LoVo (cell line): ENCODE measurements around the gene CFAP70.
"Not testable (repeated sequence)": the region's sequence is repeated elsewhere in the genome, so short reads cannot be mapped to it uniquely, and the experiment has no call there.

Source experiments
- DNase-seq: peaks from one replicate; pipeline ENCODE4 v3.0.0-alpha.2; 2016; ENCODE audit warnings: low spot score

The CFAP70 gene

GRCh38 chr10:73339436-73339835 lies 19.2 kb downstream of the CFAP70 start:
- DNase-seq: no peak

GRCh38 chr10:73338801-73339368 lies 19.8 kb downstream of the CFAP70 start:
- DNase-seq: no peak

- DNase-seq: no peak
These were observed 25.5 kb downstream of the CFAP70 start for GRCh38 chr10:73333202-73333601.

DNA sequence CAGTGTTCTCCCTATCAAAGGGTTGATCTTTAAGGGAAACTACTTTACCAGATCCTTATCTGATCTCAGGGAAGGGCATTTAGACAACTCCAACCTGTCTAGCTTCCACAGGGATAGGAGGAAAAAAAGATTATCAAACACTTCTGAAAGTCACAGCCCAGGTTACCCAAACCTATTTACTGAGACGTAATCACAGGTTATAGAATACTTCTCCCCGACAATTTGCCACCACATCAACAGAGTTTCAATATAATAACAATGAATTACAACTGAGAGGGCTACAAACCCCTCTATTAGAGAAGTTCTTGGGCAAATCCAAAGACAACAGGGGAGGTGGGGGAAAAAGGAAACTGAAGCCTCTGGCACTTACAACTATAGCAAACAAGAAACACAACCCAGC lies 26.3 kb downstream of the CFAP70 start:
- DNase-seq: no peak

- DNase-seq: not testable (repeated sequence)
These were observed 30.1 kb downstream of the CFAP70 start for GRCh38 chr10:73328523-73328922.

DNA sequence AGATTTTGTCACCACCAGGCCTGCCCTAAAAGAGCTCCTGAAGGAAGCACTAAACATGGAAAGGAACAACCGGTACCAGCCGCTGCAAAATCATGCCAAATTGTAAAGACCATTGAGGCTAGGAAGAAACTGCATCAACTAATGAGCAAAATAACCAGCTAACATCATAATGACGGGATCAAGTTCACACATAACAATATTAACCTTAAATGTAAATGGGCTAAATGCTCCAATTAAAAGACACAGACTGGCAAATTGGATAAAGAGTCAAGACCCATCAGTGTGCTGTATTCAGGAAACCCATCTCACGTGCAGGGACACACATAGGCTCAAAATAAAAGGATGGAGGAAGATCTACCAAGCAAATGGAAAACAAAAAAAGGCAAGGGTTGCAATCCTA lies 33.4 kb downstream of the CFAP70 start:
- DNase-seq: not testable (repeated sequence)

DNA sequence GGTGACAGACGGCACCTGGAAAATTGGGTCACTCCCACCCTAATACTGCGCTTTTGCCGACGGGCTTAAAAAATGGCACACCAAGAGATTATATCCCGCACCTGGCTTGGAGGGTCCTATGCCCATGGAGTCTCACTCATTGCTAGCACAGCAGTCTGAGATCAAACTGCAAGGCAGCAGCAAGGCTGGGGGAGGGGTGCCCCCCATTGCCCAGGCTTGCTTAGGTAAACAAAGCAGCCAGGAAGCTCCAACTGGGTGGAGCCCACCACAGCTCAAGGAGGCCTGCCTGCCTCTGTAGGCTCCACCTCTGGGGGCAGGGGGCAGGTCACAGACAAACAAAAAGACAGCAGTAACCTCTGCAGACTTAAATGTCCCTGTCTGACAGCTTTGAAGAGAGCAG lies 35.1 kb downstream of the CFAP70 start:
- DNase-seq: not testable (repeated sequence)

GRCh38 chr10:73310475-73310874 lies 48.2 kb downstream of the CFAP70 start:
- DNase-seq: no peak

DNA sequence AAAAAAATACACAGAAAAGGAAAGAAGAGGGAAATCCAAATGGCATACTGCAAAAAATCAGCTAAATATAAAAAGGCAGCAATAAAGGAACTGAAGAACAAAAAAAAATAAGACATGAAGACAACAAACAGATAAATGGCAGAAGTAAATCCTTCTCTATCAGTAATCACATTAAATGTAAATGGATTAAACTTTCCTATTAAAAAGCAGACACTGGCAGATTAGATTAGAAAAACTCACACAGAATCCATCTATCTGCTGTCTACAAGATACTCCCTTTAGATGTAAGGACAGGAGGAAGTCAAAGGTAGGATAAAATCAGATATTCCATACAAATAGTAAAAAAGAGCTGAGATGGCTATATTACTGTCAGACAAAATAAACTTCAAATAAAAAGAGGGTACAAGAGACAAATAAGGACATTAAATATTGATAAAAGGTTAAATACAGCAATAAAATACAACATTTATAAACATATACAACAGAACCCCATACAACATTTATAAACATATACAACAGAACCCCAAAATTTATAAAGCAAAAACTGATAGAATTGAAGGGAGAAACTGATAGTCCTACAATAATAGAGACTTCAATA lies 51.4 kb downstream of the CFAP70 start:
- no peak for DNase-seq

GRCh38 chr10:73306171-73306708 lies 52.4 kb downstream of the CFAP70 start:
- no peak for DNase-seq

GRCh38 chr10:73296946-73297345 lies 61.7 kb downstream of the CFAP70 start:
- DNase-seq: no peak

- no peak for DNase-seq
These were observed 65.2 kb downstream of the CFAP70 start for GRCh38 chr10:73293461-73293860.

GRCh38 chr10:73289958-73290357 lies 68.7 kb downstream of the CFAP70 start:
- DNase-seq: no peak

DNA sequence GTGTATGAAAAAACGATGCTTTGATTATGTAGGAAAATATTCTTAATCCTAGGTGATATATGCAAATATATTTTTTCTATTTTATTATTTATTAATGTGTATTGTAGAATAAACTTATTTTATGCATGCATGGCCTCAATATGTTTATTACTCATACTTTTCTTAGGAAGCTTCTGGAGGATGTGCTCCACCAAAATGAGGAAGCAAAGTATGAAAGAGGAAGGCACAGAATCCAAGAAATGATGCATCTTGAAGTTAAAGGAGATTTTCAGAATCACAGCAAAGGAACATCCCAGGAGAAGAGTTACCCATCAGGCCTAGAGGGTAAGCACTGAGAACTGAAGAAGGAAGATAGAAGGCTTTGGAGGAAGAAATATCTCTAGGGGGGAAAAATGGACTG lies 71.2 kb downstream of the CFAP70 start:
- DNase-seq: no peak

DNA sequence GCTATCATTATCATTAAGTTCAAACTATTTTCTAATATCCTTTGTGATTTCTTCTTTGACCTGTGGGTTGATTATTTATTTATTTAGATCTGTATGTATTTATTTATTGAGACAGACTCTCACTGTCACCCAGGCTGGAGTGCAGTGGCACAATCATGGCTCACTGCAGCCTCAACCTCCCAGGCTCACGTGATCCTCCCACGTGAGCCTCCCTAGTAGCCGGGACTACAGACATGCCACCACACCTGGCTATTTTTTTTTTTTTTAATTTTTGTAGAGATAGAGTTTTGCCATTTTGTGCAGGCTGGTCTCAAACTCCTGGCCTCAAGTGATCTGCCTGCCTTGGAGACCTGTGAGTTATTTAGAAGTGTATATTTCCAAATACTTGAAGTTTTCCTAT lies 77.6 kb downstream of the CFAP70 start:
- no peak for DNase-seq

DNA sequence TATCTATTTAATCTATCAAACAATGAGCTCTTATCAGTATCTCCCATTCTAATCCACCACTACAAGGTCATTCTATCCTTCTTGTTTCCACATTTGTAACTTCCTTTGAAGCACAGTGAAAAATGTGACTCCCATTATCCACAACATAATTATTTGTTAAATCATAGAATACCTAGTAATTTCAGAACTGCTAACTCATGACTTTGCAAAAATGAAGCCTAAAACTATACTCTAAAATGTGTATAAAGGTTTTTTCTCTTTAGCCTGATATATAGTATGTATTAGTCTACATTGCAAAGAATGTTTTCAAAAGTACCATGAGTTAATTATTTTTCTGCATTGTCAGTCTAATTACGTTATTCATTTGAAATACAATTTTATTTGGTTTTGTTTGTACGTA lies 94.2 kb downstream of the CFAP70 start:
- no peak for DNase-seq

DNA sequence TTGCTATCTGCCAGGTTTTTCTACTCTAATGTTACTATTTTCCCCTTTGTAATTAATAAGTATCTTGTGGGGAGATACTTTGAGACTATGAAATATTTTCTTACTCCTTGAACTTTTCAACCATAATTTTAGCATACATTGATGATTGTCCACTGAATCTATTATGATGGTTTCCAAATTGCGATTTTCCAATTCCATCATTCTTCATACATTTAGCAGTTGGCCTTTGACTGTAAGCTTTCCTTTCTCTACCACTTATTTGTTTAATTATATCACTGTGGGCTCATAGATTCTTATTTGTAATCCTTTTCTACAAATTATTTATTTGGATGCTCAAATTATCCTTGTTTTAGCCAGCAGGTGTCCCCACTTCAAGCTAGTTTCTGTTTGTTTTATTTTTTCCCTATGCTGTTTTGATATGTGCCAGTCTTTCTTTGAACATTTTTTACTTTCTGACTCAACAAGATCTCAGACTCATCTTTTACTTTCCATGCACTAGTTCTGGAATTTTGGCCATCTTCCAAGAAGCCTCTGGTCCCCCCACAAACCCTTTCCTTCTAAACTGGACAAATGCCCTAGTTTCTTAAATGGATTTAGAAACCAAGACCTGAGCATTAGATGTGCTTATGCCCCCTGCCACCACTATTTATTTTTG lies 94.8 kb downstream of the CFAP70 start:
- DNase-seq: peak; percentile 40

DNA sequence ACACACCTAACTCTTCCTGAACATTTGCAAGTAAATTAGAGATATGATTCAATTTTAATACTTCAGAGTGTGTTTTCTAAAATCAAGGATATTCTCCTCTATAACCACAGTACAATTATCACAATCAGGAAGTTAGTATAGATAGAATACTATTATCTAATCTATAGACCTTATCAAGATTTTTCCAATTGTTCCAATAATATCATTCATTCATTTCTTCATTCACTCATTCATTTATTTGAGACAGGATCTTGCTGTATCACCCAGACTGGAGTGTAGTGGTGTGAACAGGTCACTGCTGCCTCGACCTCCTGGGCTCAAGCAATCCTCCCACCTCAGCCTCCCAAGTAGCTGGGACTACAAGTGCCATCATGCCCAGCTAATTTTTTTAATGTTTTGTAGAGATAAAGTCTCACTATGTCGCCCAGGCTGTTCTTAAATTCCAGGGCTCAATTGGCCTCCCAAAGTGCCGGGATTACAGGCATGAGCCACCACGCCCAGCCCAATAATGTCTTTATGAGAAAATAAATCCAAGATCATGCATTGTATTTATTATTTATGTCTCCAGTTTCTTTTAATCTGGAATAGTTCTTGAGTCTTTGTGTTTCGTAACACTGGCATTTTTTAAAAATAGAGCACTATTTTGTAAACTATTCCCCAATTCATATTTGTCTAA lies 95.6 kb downstream of the CFAP70 start:
- no peak for DNase-seq

- peak; percentile 87 for DNase-seq
These were observed 96.4 kb downstream of the CFAP70 start for GRCh38 chr10:73262105-73262730.

DNA sequence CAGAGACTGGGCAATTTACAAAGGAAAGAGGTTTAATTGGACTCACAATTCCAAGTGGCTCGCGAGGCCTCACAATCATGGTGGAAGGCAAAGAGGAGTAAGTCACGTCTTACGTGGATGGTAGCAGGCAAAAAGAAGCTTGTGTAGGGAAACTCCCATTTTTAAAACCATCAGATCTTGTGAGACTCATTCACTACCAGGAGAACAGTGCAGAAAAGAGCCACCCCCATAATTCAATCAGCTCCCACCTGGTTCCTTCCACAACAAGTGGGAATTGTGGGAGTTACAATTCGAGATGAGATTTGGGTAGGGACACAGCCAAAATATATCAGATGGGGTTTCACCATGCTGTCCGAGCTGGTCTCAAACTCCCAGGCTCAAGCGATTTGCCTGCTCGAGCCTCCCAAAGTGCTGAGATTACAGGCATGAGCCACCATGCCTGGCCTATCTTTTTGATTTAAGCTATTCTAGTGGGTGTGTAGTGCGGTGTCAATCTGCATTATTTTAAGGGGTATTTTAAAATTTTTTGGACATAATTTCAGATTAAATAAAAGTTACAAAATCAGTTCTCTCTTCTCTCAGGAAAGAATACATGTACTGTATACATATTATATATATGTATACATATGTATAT lies 97.2 kb downstream of the CFAP70 start:
- no peak for DNase-seq

DNA sequence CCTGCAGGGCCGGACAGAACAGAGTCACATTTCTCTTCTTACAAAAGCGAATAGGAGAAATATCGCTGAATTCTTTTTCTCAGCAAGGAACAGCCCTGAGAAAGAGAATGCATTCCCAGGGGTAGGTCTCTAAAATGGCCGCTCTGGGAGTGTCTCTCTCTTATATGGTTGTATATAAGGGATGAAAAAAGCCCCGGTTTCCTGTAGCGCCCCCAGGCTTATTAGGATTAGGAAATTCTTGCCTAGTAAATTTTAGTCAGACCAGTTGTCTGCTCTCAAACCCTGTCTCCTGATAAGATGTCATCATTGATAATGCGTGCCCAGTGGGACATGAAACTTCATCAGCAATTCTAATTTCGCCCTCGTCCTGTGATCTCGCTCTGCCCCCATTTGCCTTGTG lies 100.1 kb downstream of the CFAP70 start:
- DNase-seq: not testable (repeated sequence)

GRCh38 chr10:73253225-73253555 lies 105.5 kb downstream of the CFAP70 start:
- DNase-seq: peak; percentile 36
